Left renal pelvis (tissue), 4 donors: ENCODE data around the gene ATP7B. TPM values are rescaled to one million over a fixed set of nuclear protein-coding genes. Genes with fewer than 3 reads are reported as not detected.
"Not testable (repeated sequence)": the region's sequence is repeated elsewhere in the genome, so short reads cannot be mapped to it uniquely, and the experiment has no call there.

Experiments
- DNase-seq, 4 donors: peaks; one replicate each; pipeline ENCODE4 v3.0.0-alpha.2; 2013; ENCODE audit warnings: low read depth in 4 of 4, low spot score in 3 of 4
- polyA plus RNA-seq, 4 donors: library from polyadenylated mRNA; unstranded; fragments of 120-200 nt; gene quantifications; one replicate each; pipeline ENCODE4 v1.2.1, GENCODE V29; 2013; ENCODE audit not compliant: insufficient read length in 4 of 4

Gene ATP7B
- polyA plus RNA-seq, 4 donors: 6.6 to 20.5 (median 17.8) TPM

GRCh38 chr13:51924756-51925544, 86.3 kb downstream of the ATP7B start:
- DNase-seq: no peak

DNA sequence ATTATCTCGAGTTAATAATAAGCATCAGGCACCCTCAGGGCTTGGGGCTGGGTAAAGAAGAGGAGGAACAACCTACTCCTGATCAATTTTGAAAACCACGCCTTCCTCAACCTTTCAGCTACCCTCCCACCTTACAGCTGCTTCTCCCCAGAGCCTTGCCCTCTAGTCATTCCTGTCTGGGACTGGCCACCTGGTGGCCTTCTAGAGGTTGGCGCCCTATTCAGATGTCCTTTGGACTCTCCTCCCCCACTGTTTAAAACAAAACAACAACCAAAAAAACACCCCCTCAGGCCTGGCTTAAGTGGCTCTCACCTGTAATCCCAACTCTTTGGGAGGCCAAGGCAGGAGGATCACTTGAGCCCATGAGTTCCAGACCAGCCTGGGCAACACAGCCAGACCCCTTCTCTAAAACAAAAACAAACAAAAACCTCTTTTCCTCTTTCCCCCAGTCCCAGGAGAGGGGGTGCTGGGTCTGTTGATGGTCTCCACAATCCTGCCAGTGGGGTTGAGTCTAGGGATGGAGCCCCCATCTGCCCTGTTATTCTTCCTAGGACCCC, 87.2 kb downstream of the ATP7B start:
- no peak for DNase-seq

DNA sequence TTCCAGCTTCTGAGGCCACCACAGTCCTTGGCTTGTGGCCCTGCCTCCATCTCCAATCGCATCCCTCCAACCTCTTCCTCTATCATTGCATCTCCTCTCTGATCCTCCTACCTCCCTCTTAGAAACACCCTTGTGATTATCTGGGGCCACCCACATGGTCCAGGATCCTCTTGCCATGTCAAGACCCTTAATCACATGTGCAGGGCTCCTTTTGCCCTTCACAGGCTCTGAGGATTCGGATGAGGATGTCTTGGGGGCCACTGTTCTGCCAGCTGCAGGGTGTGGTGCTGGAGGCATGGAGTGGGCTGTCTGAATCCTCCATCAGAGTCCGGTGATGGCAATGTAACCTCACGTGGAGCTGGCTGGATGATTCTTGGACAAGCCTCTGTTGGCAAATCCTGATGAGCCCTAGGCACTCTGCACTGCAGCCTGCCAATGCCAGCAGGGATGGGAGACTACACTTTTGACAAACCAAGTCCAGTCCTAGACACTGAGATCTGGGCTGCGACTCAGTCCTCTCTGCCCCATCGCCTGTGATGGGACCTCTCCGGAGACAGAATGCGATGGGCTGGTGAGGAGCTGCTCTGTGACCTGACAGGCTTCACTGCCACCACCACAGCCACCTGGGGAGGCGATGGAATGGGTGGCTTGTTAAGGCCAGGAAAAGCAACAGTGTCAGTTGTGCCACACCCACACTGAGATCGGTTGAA, 88.3 kb downstream of the ATP7B start:
- no peak for DNase-seq

DNA sequence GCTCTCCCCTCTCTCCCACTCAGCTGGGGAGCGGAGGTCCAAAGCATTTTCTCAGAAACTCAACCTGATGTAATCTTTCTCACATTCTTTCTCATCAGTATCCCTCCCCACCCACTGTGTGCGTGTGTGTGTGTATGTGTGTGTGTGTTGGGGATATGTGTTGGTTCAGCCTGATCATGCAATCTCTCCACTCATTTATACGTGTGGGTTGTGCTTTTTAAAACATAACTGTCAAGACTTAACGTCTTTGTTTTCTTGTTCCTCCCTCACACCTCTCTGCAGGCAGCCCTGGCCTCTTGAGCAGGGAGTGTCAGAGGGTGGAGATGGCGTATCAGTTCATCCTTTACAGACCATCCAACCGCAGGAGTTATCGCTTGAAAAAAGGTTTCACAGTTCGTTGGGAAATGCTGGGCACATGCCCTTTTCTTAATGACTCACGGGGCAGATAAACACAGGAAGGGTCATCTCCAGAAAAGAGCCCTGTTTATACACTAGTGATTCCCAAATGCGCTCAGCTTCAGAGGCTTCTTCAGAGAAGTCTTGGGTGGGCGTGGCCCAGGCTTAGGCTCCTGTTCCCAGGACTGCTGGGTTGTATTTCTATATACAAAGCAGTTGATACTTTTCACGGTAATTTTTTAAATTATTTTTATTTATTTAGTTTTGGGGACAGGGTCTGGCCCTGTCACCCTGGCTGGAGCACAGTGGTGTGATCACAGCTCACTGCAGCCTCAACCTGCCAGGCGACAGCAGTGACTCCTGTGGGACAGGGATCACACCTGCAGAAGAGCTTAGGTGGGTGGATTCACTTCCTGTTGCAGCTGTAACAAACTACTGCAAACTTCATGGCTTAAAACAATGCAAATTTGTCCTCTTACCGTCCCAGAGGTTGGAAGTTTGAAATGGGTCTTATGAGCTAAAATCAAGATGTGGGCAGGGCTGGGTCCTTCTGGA, 89.2 kb downstream of the ATP7B start:
- DNase-seq: no peak

DNA sequence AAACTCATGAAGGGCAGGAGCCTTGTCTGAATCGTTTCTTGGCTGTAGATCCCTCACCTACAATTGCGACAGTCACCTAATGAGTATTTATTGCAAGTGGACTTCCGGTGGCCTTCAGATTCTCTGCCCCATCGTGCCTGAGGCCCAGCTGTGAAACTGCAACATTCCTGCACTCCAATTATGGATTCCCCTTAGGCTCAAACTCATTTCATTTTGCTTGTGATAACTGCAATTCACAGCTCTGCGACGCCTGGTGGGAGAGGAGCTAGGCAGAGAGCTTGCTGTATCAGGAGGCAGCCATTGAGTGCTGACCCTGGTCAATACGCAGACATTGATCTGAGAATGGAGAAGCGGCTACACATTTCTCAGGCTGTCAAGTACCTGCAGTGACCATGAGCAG, 90.5 kb downstream of the ATP7B start:
- DNase-seq: no peak

DNA sequence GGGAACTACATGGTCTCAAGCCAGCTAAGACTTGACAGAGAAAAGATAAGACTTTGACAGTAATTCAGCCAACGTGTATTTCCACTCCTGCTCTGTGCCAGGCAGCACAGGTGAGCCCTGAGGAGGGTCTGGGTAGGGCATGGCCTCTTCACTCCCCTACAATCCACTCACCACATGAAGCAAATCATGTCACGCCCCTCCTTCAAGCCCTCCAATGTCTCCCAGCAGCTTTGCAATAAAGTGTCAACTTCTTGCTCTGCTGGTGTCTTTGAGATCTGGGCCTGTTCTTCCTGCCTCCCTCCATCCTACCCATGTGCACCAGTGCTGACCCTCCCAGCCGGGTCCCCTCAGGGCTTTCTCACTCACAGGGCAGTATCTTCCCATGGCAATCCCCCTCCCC, 91.0 kb downstream of the ATP7B start:
- DNase-seq: no peak

DNA sequence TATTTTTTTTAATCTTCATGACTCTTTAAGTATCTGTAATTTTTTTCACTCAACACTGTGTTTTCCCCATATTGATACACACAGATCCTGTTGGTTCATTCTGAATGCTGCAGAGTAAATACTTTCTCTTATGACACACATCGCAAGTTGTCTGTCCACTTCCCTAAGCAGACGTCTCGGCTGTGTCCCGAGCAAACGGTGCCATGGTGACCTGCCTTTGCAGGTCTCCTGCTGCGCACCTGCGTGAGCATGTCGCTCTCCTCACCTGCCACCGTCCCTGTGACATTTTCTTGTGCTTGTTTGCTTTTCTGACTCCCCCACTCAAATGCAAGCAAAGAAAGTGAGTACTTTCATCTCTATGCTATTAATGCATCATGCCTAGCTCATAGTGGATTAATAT, 91.7 kb downstream of the ATP7B start:
- DNase-seq: no peak

DNA sequence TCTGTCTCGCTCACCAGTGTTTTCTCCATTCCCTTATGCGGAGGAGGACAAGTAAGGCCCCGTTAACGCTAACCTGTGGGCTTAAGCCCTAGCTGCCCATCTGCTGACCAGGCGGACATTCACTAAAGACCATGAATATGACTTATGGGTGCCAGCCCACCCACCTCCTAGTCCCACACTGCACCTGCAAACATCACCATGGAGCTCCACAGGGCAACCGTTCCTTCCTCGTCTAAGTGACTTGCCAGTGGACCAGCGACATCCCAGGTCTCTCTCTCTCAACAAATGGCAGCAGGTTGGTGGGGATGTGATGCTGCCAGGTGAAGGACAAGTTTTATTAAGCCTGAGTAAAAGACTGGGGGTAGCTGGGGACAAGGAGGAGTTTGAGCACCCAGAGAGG, 94.3 kb downstream of the ATP7B start:
- DNase-seq: no peak

DNA sequence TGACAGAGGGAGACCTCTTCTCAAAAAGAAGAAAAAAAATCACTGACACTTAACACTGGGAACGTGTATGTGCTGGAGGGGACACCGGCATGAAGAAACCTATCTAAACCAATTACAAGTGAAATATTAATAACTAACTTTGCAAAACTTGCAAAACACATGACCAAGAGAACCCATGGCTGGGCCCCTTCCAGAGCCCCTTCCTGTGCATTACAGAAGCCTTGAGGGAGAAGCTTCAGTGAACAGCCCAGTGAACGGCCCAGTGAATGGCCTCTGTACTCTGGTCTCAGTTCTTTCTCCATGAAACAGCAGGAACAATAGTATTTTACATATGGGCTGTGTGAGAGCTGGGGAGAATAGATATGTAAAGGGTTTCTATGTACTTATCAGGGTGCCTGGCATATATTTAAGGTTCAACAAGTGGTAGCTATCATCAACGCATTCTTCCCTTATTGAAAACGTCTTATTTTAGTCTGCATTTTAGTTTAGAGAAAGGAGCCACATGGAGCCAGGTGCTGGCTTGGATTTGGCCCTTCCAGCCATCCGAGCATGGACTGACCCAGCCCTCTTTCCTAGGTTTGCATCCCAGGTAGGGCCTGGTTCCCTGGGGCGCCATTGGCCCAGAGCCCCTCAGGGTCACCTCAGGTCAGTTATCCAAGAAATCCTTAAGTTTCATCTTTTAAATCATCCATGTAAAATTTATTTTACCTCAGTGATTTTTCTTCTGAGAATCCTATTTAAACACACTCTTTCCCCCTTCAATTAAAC, 95.0 kb downstream of the ATP7B start:
- no peak for DNase-seq

DNA sequence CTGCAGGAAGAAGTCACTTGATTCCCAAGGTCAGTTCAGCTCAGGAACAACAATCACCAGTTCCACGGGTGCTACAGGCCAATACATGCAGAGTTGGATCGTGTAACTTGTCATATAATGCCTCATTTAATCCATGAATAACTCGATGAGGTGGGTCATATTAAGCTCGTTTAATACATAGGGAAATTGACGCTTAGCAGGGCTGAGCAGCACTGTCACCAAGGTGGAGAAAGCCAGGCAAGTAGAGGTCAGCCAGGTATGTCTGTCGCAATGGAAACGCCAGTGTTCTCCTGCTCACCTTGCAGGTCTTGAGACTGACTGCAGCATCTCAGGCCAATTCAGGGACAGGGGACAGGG, 97.1 kb downstream of the ATP7B start:
- DNase-seq: no peak

DNA sequence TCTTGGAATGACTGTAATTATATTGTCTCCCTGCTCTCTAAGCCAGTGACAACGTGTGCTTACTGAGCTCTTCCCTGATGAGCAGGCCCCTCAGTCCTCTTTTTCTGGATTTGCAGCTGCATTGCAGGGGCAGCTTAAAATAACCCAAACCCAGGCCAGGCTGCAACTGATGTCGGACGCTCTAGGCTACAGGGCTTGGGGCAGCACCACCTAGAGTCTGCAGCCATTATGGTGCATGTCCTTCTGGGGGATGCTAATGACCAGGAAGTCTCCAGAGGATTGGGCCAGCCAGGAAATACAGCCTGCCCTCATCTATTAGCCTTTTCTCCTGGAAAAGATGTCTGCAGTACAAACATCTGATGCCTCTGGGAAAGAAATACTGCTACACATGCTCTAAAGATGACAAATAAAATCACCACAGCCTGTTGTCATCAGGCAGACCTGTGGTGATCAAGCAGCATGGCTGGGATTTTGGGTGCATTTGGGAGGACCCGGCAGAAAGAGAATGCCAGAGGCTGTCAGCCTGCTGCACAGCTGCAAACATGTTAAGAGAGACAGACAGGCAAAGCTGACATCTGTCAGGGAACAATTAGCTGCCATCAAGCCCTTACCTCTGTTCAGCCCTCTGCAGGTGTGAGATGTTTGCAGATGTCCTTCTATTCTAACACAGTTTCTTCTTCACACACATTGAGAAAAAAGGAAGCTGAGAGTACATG, 97.7 kb downstream of the ATP7B start:
- DNase-seq: no peak

DNA sequence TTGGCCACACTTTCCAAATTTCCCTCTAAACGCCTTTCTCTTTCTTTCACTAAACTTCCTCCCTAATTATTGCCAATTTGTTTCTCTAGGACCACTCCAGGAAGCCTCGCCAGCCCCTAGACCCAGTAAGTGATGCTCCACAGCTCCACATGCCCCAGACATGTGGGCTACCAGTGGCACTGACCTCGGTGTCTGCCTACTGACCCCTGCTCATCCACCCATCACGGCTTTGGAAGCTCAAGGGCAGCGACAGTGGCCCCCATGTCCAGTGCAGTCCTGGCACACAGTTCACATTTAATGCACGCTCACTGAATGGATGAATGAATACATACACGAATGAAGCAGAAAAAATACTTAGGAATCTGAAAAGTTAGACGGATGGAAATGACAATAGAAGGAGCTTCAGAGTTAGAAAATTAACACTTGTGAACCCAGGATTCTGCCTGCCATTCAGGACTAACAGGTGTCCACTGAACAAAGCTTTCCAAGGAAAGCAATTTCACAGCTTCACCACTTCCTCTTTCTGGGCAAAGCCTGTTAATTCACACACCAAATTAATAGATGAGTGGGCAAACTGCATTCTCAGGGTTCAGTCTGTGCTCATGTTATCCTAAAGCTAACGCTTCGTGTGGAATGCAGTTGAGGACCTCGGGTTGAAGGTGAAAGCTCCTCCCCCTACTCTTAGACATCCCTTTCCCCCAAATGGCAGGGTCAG, 98.6 kb downstream of the ATP7B start:
- no peak for DNase-seq

DNA sequence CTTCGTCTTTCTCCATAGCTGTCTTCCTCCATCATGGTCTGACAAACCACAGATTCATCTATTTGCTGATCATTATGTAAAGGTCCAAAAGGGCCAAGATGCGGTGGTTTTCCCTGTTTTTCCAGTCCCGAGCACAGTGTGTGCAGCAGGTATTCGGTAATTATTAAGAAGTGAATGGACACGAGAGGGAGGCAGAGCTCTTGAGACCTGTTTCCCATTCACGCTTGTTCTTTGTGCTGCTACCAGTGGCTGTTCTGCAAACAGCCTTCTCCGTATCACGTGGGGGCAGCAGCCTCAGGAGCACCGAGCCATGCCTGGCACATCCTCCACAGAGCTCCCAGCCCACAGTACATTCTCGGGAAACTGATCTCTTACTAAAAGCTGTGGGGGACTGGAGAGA, 99.2 kb downstream of the ATP7B start:
- peak in 3 of 4 donors; percentile 28 to 39 (median 39) for DNase-seq

- no peak for DNase-seq
These were observed 100.7 kb downstream of the ATP7B start for GRCh38 chr13:51910508-51910907.

DNA sequence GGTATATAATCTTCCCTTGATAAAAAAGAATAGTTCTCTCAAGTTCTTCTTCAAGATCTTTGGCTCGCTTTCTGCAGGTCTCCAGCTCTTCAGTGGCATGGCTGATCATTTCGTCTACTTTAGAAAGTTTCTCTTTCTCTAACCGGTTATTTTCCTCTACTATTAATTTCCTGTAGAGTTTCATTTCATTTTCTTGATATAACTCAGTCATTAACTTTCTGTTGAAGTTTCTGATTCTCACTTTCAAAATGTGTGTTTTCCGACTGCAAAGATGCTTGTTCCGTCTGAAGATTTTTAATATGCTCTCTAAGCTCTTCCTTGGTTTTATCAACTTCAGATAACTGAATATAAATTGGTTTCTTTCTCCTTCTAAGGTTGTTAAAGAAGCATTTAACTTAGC, 102.0 kb downstream of the ATP7B start:
- DNase-seq: not testable (repeated sequence)

DNA sequence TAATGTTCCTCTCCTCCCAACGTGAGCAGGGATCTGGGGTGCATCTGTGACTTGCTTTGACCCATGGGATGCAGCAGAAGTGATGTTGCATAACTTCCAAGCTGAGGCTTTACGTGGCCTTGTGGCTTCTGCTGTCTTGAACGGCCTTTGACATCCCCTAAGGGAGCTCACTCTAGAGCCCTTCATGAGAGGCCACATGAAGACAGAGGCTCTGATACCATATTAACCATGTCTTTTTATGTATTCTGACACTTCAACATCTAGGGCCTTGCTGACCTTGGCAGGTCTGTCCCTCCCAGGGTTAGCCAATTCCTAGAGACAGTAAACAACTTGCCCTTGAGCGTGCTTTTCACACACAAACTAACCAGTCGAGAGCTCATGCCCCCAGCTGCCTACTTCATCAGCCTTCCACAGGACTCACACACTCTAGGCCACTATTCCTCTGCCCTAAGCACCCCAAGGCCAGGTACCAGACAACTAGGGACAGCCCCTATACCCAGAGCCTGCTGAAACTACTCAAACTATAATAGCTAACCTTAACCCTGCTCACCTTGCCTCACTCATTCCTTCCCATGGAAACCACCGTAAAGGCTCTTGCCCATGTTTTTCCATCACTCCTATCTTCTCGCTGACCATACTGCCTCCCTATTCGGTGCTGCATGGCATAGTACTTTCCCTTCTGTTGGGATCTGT, 104.1 kb downstream of the ATP7B start:
- DNase-seq: no peak

DNA sequence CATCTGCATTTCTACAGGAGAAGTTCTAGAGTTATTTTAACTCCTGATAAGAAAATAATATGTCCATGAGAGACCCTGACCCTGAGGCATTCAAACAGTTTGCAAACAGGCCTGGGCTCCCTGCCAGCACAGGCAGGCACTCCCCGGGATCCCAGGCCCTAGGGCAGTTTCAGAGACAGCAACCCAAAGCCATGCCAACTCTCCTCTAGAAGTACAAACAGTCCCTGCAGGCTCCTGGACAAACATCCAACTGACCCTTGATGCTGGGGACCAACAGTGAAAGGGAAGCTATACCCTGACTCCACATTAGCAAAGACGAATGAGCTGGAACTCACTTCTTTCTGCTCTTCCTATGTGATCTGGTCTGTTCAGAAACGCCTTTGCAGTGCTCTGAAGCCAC, 104.7 kb downstream of the ATP7B start:
- no peak for DNase-seq

DNA sequence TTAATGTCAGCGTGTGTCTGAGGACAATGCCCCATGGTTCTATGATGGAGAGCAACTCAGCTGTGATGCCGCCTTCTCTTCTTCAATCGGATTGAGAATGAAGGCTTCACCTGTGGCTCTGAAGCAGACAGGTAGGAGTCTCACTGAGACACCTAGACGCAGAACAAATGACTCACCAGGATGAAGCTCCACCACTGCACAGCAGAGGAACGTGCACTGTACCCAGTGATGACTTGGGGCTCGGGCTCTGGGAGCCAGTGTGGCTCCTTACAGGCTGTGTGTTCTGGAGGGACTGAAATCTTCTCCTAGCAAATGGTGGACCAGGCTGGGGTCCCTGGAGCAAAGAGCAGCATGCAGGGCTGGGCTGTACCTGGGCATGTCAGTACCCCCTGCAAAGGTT, 105.5 kb downstream of the ATP7B start:
- no peak for DNase-seq
